Endothelial cell of umbilical vein (primary cell): ENCODE results near the gene TIMM10. TPM values are rescaled to one million over a fixed set of nuclear protein-coding genes. Genes with fewer than 3 reads are reported as not detected.

Experiments
- BruUV-seq: library from RNA; stranded (reverse); fragments of 400-500 nt; replicated peaks from 2 replicates; lab custom pipeline; 2021; lab: Mats Ljungman, UMichigan
- CTCF ChIA-PET: fragments of 300-600, 350-600 bp; sonication (Branson Sonifier 250); formaldehyde crosslinking; loops from one replicate; lab custom pipeline; 2021; ENCODE audit warnings: antibody characterized with exemption, inconsistent platforms; lab: Charles Lee
- POLR2A ChIA-PET: fragments of 300-600, 350-600 bp; sonication (Branson Sonifier 250); formaldehyde crosslinking; loops from one replicate; lab custom pipeline; 2021; ENCODE audit warnings: antibody characterized with exemption, inconsistent platforms; lab: Charles Lee
- DNase-seq: peaks from one replicate; pipeline ENCODE4 v3.0.0-alpha.2; 2011; ENCODE audit warnings: low read depth, low spot score
- FAIRE-seq: peaks from 2 replicates; lab custom pipeline; 2011; peaks lifted over from hg19 to GRCh38; lab: Jason Lieb, UNC
- H2AFZ ChIP-seq: 2 replicates; pipeline ENCODE4 v1.6.0; 2012; ENCODE audit warnings: low read depth, low read length, control low read depth, inconsistent platforms
- H3K27ac ChIP-seq: 2 replicates; pipeline ENCODE4 v1.5.1; 2011; ENCODE audit warnings: low read depth, mild to moderate bottlenecking, control low read depth, low read length, moderate library complexity; ENCODE audit not compliant: insufficient read depth
- H3K27me3 ChIP-seq, 2 experiments: 2 replicates each; pipeline versions ENCODE4 v1.6.0 to v1.6.1; 2011; ENCODE audit warnings: low read length in 2 of 2, mixed read lengths in 1 of 2; ENCODE audit not compliant: control insufficient read depth in 2 of 2, insufficient read depth in 2 of 2
- H3K36me3 ChIP-seq, 2 experiments: 2 replicates in 1 of 2; 3 replicates in 1 of 2; pipeline ENCODE4 v1.5.1; 2011; ENCODE audit warnings: low read length in 2 of 2, mild to moderate bottlenecking in 1 of 2, moderate library complexity in 1 of 2; ENCODE audit not compliant: control insufficient read depth in 2 of 2, insufficient read depth in 2 of 2; ENCODE audit errors: extremely low read depth in 1 of 2
- H3K4me1 ChIP-seq: 3 replicates; pipeline ENCODE4 v1.5.1; 2011; ENCODE audit warnings: mild to moderate bottlenecking, low read length; ENCODE audit not compliant: control insufficient read depth, insufficient read depth; ENCODE audit errors: extremely low read depth
- H3K4me2 ChIP-seq: 2 replicates; pipeline ENCODE4 v1.6.1; 2011; ENCODE audit warnings: low read length, control low read depth, mixed read lengths; ENCODE audit not compliant: insufficient read depth
- H3K4me3 ChIP-seq, 3 experiments: fragments of 200-600 bp in 1 of 3; sonication (generic), shearing (Covaris generic) in 1 of 3; replicated peaks in 1 of 3; 2 replicates each; pipeline ENCODE4 v1.5.1; 2011 to 2016; ENCODE audit warnings: control low read depth in 3 of 3, low read length in 3 of 3, mild to moderate bottlenecking in 2 of 3, inconsistent platforms in 1 of 3, low read depth in 1 of 3, moderate library complexity in 1 of 3; ENCODE audit not compliant: insufficient read depth in 1 of 3
- H3K79me2 ChIP-seq: 2 replicates; pipeline ENCODE4 v1.6.0; 2012; ENCODE audit warnings: low read length, inconsistent platforms; ENCODE audit not compliant: control insufficient read depth, insufficient read depth
- H3K9ac ChIP-seq: replicated peaks from 2 replicates; pipeline ENCODE3; 2011; ENCODE audit warnings: low read length, control low read depth; ENCODE audit not compliant: insufficient read depth; ENCODE audit errors: extremely low read depth
- H3K9me1 ChIP-seq: replicated peaks from 3 replicates; pipeline ENCODE4 v1.6.0; 2011; ENCODE audit warnings: mild to moderate bottlenecking, low read length; ENCODE audit not compliant: control insufficient read depth, insufficient read depth; ENCODE audit errors: extremely low read depth
- H3K9me3 ChIP-seq: replicated peaks from 2 replicates; pipeline ENCODE4 v1.5.1; 2012; ENCODE audit warnings: low read length, inconsistent platforms; ENCODE audit not compliant: control insufficient read depth, insufficient read depth
- H4K20me1 ChIP-seq: replicated peaks from 2 replicates; pipeline ENCODE3; 2011; ENCODE audit warnings: mild to moderate bottlenecking, low read length; ENCODE audit not compliant: control insufficient read depth, insufficient read depth; ENCODE audit errors: extremely low read depth
- CTCF ChIP-seq, 2 donors: IDR thresholded peaks; 1 replicate in 1 of 2; 2 replicates in 1 of 2; pipeline ENCODE4 v1.5.1; 2011; ENCODE audit warnings: low read length in 2 of 2, mild to moderate bottlenecking in 2 of 2, moderate library complexity in 2 of 2, control low read depth in 1 of 2, inconsistent platforms in 1 of 2, low read depth in 1 of 2; ENCODE audit not compliant: insufficient read depth in 1 of 2; ENCODE audit errors: extremely low read depth in 1 of 2
- EZH2 ChIP-seq: IDR thresholded peaks from 2 replicates; pipeline ENCODE4 v1.6.1; 2012; ENCODE audit warnings: borderline replicate concordance, low read depth, mild to moderate bottlenecking, moderate library complexity, low read length, inconsistent platforms; ENCODE audit not compliant: severe bottlenecking
- FOS ChIP-seq: IDR thresholded peaks from 2 replicates; pipeline ENCODE4 v1.6.1; 2011; ENCODE audit warnings: mild to moderate bottlenecking, low read length, moderate library complexity, borderline replicate concordance; ENCODE audit not compliant: insufficient read depth
- GATA2 ChIP-seq: IDR thresholded peaks from 2 replicates; pipeline ENCODE4 v1.7.0; 2011; ENCODE audit warnings: low read depth, mild to moderate bottlenecking, moderate library complexity, mixed read lengths, low read length; ENCODE audit not compliant: insufficient read length, insufficient read depth
- JUN ChIP-seq: IDR thresholded peaks from 2 replicates; pipeline ENCODE4 v1.6.1; 2011; ENCODE audit warnings: borderline replicate concordance, low read depth; ENCODE audit not compliant: insufficient read length, insufficient read depth
- MYC ChIP-seq: IDR thresholded peaks from one replicate; pipeline ENCODE4 v1.6.1; 2011; ENCODE audit warnings: mild to moderate bottlenecking, low read depth, low read length
- POLR2A ChIP-seq: IDR thresholded peaks from 2 replicates; pipeline ENCODE4 v1.6.1; 2012; ENCODE audit warnings: low read depth, mild to moderate bottlenecking, control low read depth, low read length
- POLR2AphosphoS5 ChIP-seq: IDR thresholded peaks from 2 replicates; pipeline ENCODE4 v1.6.1; 2012; ENCODE audit warnings: low read depth, mild to moderate bottlenecking, control low read depth, low read length, moderate library complexity; ENCODE audit not compliant: insufficient read depth
- dilution Hi-C: fragments of 300-500 bp; cut with MboI; formaldehyde crosslinking; loops from one replicate; pipeline ENCODE4 v1.15.0; 2019; ENCODE audit warnings: low sequenced_read_pairs; ENCODE audit not compliant: extremely low pct_ligation_motif_present
- intact Hi-C: fragments of 100-400 bp; cut with micrococcal nuclease; formaldehyde crosslinking; loops from one replicate; pipeline ENCODE4 v1.10.0; 2022
- polyA plus RNA-seq, 4 experiments: library from polyadenylated mRNA; depleted of rRNA in 3 of 4; stranded (reverse) in 3 of 4; unstranded in 1 of 4; fragments of >200 nt; gene quantifications; 2 replicates each; pipeline versions ENCODE4 v1.2.1 to v1.2.3, GENCODE V29; 2011 to 2012; ENCODE audit warnings: missing spikeins in 1 of 4
- total RNA-seq: library from RNA; stranded (reverse); gene quantifications from 2 replicates; pipeline ENCODE4 v1.2.3, GENCODE V29; 2021
- TF ChIP-seq, protein P1 (sequence below): IDR thresholded peaks from 2 replicates; pipeline ENCODE4 v1.6.1; 2011; ENCODE audit not compliant: insufficient read depth, insufficient read length

The TIMM10 gene
- total and polyA plus RNA-seq, 2 donors (not counting 3 experiments of a cell fraction or from before 2014, with no cell fraction given): 64.2 to 128 TPM

DNA sequence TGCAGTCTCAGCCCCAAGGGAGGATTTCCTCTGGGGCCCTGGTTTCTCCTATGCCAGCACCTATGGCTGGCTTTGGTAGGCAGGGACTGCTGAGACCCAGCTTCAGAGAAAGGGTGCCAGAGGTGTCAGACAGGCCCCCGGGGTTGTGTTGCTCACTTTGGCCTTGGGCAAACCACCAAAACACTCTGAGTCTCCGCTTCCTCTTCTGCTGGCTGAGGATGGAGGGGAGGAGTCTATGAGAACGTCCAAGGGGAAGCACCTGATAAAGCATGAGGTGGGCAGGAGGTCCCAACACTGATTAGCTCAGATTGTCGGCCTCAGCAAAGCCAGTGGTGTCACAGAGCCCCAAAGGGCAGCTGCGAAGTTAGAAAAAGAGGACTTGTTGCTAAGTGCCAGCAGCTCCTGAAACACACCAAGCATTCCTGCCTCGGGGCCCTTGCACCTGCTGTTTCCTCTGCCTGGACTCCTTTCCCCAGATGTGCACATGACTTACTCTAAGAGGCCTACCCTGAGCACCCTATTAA lies 17.4 kb upstream of the TIMM10 start:
- Histone ChIP-seq H3K36me3 (peaks cover 0 to 5% of the 10 kb centered on the region in 2 experiments), H3K4me3 (no peak overlapping the region), H3K9me1 (no peaks in the 10 kb centered on the region), H2AFZ (no peak overlapping the region), H4K20me1 (no peaks in the 10 kb centered on the region), H3K9me3 (no peaks in the 10 kb centered on the region), H3K4me1 (no peaks in the 10 kb centered on the region), H3K79me2 (no peaks in the 10 kb centered on the region), H3K4me2 (no peak overlapping the region), H3K9ac (no peak overlapping the region), H3K27me3 (peaks cover 0 to 2% of the 10 kb centered on the region in 2 experiments), H3K27ac (no peak overlapping the region)
- FAIRE-seq (no peak), DNase-seq (peak; percentile 23)
- intact Hi-C loops (no loop called here), dilution Hi-C loops (no loop called here)
- TF ChIP-seq EZH2 (no peak), GATA2 (no peak), POLR2A (no peak), MYC (no peak), FOS (no peak), JUN (no peak), POLR2AphosphoS5 (no peak), CTCF (IDR thresholded peaks at IDR 0.05; ENCODE audit: extremely low read depth in 1 of 2, insufficient read depth in 1 of 2, low read depth in 1 of 2, low read length in 2 of 2) (no peak)
- TF ChIP-seq, protein P1, sequence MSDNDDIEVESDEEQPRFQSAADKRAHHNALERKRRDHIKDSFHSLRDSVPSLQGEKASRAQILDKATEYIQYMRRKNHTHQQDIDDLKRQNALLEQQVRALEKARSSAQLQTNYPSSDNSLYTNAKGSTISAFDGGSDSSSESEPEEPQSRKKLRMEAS: no peak
- ChIA-PET CTCF (interaction anchor here (1.0 to 2.3 kb wide), 6 partner anchors 14 to 966 kb away, joined by 3 to 13 read pairs (median 5); partner anchors contain the start of gene UBE2L6), POLR2A (no interaction called here)
- BruUV-seq: no TSS peak
